Neuron (in vitro differentiated cells): ENCODE results near the gene MEIS2.
A peak's percentile ranks its signal among the peaks of the same experiment; 100 is the strongest.

Experiments
- H2AFZ ChIP-seq: one replicate; pipeline ENCODE4 v1.6.1; 2013; ENCODE audit warnings: low read depth, mild to moderate bottlenecking, inconsistent platforms, low read length, moderate library complexity
- H3K27me3 ChIP-seq: one replicate; pipeline ENCODE4 v1.6.1; 2013; ENCODE audit warnings: low read length; ENCODE audit not compliant: insufficient read depth
- H3K36me3 ChIP-seq: one replicate; pipeline ENCODE4 v1.6.1; 2013; ENCODE audit warnings: low read length; ENCODE audit not compliant: insufficient read depth
- H3K4me1 ChIP-seq: one replicate; pipeline ENCODE4 v1.6.1; 2013; ENCODE audit warnings: low read length; ENCODE audit not compliant: insufficient read depth
- H3K4me3 ChIP-seq: 2 replicates; pipeline ENCODE4 v1.5.1; 2013; ENCODE audit warnings: mild to moderate bottlenecking, low read length, moderate library complexity
- H3K9me3 ChIP-seq: one replicate; pipeline ENCODE4 v1.6.1; 2013; ENCODE audit warnings: low read length

Gene MEIS2

DNA sequence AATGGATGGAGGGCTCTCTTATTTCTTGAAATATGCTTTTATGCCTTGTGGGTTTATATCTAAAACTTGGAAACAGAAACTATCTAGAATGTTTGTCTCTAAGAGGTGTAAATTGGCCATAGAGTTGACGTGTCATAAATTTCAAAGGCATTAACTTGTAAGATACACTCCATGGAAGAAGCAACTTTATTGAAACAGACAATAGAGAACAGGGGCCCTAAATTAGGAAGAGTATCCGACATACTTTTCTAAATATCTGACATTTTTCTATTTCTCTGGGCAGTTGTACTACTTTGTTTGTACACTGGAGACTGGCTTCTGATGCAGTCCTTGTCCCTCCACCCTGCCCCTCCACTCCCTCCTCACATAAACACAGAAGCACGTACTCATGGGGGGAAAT is 50.0 kb downstream of the MEIS2 start:
- Histone ChIP-seq H2AFZ (no peak overlapping the region), H3K9me3 (no peaks in the 10 kb centered on the region), H3K4me3 (no peak overlapping the region), H3K27me3 (no peaks in the 10 kb centered on the region), H3K36me3 (peaks cover 3% of the 10 kb centered on the region), H3K4me1 (peaks cover 26% of the 10 kb centered on the region)

DNA sequence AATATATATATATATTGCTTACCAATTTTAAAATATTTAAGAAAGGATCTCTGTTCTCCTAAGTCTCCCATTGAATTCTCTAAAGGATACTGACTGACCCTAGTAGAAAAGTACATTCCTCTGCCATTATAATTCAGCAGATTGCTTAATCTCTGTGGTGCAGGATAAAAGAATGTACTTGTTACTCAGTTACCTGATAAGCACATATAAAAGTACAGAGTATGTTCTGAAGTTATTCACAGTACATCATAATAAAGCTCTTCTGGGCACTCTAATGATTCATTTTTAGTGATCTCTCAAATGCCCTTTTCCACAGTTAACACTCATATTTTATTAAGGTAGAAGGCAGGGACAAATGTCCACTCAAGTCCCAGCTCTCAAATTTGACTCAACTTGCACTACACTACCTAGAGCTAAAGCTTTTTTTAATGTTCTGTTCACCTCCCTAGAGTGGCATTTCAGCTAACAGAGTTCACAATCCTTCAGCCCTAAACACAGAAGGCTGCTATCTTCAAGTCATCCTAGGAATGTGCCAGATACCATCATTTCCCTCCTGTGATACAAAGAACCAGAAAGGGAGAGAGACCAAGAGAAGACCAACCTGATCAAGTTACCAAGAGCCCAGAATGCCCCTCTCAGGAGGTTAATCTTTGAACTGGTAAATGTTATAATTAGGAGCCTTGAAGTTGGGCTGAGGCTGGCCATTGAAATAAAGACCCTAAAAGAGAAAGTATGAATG is 53.3 kb downstream of the MEIS2 start:
- H3K27me3 ChIP-seq, result no peaks in the 10 kb centered on the region
- peaks cover 3% of the 10 kb centered on the region for H3K36me3 ChIP-seq
- no peaks in the 10 kb centered on the region for H3K9me3 ChIP-seq
- no peak overlapping the region for H3K4me3 ChIP-seq
- no peak overlapping the region for H2AFZ ChIP-seq
- H3K4me1 ChIP-seq, result peaks cover 31% of the 10 kb centered on the region

DNA sequence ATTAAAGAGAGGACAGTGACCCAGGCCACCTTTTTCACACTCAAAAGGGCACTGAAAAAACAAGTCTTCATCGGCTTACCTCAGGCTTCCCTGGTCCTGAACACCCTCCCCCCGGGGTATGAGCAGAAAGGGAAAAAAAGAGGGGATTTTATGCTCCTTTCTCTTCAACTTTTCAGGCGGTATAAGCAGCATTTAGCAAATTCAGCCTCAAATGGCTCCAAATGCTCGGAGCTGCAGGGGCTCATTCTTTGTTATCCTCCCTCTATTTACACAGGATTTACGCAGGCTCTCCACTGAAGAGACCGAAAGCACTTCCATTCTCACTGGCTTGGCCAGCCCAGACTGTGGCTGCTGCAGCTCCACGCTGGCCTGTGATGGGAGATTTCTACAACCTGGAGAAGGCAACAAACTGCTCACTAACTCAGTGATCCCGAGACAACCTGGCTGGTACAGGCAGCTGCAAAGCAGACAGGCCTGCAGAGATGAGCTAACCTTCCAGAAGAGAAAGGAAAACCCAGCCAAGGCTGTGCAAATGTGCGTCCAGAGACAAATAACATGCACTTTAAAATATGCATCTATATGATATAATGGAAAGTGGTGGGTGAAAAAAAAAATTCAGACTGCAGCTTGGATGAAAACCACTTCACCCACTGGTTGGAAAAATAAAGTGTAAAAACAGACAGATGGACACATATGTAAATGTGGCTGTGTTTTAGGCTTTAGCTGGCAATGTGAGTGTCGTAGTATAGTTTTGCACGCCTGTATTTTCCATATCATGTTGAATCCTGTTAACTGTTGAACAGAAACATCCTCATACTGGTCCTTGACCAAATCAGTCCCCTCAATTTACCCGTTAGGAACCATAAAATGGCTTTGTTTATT is 54.2 kb downstream of the MEIS2 start:
- Histone ChIP-seq H3K4me3 (peak overlapping the region; percentile 45), H3K4me1 (peaks cover 31% of the 10 kb centered on the region)

DNA sequence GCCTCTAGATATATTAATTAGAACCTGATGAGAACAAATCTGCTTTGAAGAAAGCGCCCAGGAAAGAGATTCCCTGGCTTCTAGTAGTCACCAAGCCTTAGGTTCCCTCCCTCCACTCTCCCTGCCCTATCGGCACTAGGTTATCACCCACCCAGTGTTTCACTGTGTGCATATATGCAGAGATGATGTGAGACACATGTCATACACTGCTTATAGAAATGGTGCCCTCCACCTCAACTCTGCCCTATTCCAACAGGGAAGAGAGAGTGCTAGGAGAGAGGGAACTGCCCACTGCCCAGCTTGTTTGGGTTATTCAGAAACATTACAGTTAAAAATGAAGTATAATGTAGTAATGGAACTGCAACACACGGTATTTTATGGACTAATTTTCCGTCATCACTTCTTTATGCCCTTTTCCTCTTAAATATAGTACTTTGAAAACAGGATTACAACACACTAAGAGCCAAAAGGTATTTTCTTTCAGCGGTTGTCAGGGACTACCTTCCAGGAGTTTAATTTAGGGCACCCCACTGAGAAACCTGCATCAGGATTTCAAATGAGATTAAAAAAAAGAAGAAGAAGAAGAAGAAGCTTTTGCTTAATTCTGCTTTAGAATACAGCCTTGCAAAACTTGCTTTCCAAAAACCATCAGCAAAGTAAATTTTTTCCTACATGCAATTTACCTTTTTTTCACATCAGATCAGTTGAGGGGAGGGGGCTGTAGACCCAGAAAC is 55.3 kb downstream of the MEIS2 start:
- Histone ChIP-seq H3K27me3 (no peaks in the 10 kb centered on the region), H3K4me1 (peaks cover 31% of the 10 kb centered on the region), H2AFZ (peak overlapping the region; percentile 47), H3K4me3 (peak overlapping the region; percentile 45), H3K36me3 (peaks cover 7% of the 10 kb centered on the region), H3K9me3 (no peaks in the 10 kb centered on the region)

More for the DNA sequence above, 54.2 kb downstream of the MEIS2 start:
- peak overlapping the region; percentile 47 for H2AFZ ChIP-seq
- no peaks in the 10 kb centered on the region for H3K27me3 ChIP-seq
- no peaks in the 10 kb centered on the region for H3K9me3 ChIP-seq
- peaks cover 7% of the 10 kb centered on the region for H3K36me3 ChIP-seq

DNA sequence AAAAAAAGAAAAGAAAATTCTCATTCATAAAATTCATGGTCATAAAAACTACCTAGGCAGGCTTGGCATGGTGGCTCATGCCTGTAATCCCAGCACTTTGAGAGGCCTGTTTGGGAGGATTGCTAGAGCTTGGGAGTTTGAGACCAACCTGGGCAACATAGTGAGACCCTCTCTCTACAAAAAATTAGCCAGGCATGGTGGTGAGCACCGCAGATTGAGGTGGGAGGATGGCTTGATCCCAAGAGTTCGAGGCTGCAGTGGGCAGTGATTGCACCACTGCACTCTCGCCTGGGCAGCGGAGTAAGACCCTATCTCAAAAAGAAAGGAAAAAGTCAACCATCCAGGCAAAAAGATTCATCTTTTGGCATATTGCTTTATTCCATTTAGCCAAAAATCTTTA is 58.5 kb downstream of the MEIS2 start:
- no peak overlapping the region for H2AFZ ChIP-seq
- no peak overlapping the region for H3K4me3 ChIP-seq
- H3K9me3 ChIP-seq, result no peaks in the 10 kb centered on the region
- H3K36me3 ChIP-seq, result peaks cover 7% of the 10 kb centered on the region
- H3K4me1 ChIP-seq, result peaks cover 20% of the 10 kb centered on the region
- no peaks in the 10 kb centered on the region for H3K27me3 ChIP-seq

DNA sequence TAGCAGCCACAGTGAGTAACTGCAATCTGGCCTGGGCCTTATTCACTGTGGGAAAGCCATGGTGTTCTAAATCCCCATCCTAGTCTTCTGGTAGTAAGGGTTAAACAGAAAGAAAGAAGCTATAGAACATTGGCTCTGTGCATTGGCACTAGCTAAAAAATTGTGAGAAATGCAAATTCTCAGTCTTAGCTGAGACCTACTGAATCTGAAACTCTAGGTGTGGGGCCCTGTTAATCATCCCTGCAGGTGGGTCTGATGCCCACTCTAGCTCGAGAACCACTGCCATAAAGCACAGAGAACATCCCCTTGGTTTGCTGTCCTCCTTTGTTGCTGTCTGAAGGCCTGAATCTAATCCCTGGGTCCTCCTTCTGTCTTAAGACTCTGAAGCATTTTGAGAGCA is 59.3 kb downstream of the MEIS2 start:
- H3K4me3 ChIP-seq, result no peak overlapping the region
- peaks cover 10% of the 10 kb centered on the region for H3K36me3 ChIP-seq
- H3K9me3 ChIP-seq, result no peaks in the 10 kb centered on the region
- no peak overlapping the region for H2AFZ ChIP-seq
- peaks cover 13% of the 10 kb centered on the region for H3K4me1 ChIP-seq
- no peaks in the 10 kb centered on the region for H3K27me3 ChIP-seq

DNA sequence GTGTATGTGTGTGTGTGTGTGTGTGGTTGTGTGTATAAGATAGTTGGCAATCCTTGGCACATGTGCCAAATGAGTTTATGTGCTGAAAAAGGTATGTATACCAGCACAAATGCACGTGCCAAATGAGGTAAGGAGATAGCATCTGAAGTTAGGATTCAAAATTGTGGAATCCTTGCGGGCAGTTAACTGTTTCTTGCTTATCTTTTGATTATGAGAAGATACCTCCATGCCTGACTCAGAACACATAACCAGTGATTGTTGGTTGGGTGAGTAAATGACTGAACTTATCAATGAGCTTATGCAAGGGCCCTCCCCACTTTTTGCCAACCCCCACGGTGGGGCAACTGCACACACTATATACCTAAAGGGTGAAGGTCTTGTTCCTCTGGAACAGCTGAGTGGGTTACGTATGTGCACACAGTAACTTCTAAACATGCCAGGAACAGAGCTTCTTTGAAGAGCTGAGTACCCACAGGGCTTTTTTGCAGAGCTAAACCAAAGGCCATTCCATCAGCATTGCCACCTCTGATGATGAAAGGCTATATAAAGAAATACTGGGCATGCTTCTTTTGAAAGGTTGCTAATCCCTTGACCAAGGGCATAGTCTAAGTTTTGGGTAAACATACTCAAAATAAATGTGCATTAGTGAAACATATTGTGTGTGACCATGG is 60.1 kb downstream of the MEIS2 start:
- H3K9me3 ChIP-seq, result no peaks in the 10 kb centered on the region
- H3K4me3 ChIP-seq, result no peak overlapping the region
- peaks cover 4% of the 10 kb centered on the region for H3K4me1 ChIP-seq
- peaks cover 15% of the 10 kb centered on the region for H3K36me3 ChIP-seq
- no peak overlapping the region for H2AFZ ChIP-seq
- no peaks in the 10 kb centered on the region for H3K27me3 ChIP-seq

DNA sequence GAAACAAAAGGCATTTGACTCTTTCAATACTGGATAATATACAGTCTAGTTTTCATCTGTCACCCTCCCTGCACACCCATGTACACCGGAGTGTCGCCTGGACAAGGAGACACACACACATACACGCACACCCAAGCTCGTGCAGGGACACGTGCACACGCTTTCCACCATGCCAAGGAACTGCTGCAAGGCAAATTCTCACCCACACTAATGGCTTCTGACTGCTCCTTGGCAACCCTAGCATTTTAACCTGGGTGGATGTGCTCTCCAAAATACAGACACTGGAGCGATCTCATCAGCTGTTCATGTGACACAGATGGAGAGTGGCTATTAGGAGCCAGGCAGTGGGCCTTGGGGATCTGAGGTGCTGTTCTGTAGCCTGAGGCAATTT is 61.6 kb downstream of the MEIS2 start:
- Histone ChIP-seq H3K36me3 (peaks cover 18% of the 10 kb centered on the region), H3K4me3 (no peak overlapping the region), H3K9me3 (no peaks in the 10 kb centered on the region), H3K27me3 (no peaks in the 10 kb centered on the region), H2AFZ (no peak overlapping the region), H3K4me1 (peaks cover 6% of the 10 kb centered on the region)

DNA sequence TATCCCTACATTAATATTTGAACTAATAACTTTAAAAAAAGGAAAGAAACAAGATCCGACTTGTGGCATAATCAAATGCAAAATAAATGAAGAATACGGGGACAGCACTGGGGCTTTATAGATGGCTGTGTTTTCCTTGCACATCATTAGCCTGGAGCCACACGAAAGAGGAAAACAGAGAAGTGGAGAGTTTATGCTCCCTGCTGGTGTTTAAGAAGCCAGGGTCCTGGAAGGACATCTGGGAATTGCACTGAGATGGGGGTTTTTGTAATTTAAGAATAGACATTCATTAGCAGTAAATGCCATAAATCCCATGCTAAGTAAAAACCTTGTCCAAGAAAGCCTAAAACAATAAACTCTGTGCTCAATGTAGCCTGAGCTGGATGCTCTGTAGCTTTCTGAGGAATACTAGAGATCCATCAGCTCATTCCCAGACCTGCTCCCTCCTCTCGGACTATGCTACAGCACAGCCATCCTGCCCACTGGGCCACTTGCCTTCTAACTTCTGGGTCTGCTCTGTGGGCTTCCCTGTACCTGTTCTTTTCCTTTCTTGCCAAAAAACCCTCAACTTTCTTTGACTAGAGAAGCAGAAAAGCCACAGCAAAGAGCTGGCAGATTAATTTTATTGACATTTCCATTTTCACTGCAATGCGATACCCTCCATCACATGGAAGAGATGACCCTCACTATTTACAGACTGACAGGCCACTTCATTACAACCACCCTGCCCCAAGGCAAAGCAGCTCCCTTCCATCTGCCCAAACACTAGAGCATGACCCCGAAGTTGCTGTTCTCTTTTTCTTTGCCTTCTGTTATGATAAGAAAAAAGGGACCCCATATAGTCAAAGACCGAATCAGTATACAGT is 62.3 kb downstream of the MEIS2 start:
- no peak overlapping the region for H3K4me3 ChIP-seq
- no peaks in the 10 kb centered on the region for H3K27me3 ChIP-seq
- peaks cover 18% of the 10 kb centered on the region for H3K36me3 ChIP-seq
- H2AFZ ChIP-seq, result no peak overlapping the region
- peaks cover 7% of the 10 kb centered on the region for H3K4me1 ChIP-seq
- no peaks in the 10 kb centered on the region for H3K9me3 ChIP-seq

DNA sequence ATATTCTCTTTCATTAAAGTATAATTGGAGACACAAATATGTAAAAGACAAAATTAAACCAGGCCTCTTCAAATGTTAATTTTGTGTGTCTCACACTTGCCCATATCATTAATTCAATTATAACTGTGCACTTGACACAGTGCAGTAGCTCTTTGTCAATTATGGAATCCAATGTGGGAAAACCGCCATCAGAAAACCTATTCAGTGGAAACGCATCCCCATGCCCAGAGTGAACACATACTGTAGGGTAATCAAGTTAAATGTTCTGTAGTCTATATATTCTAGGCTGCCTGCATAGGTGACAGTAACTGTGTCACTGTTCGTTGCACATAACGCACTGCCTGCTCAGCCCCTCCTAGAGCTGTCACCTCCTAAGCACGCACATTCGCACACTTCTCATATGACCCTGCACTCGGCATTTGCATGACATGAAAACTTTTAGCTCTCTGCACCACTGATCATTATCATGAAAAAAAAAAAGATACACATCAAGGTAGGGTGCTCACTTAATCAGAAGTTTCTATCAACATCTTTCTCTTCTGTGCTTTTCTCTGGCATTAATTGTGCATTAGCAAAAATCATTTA is 63.2 kb downstream of the MEIS2 start:
- H3K4me3 ChIP-seq, result no peak overlapping the region
- H2AFZ ChIP-seq, result no peak overlapping the region
- H3K27me3 ChIP-seq, result no peaks in the 10 kb centered on the region
- peaks cover 12% of the 10 kb centered on the region for H3K4me1 ChIP-seq
- H3K36me3 ChIP-seq, result peaks cover 17% of the 10 kb centered on the region
- H3K9me3 ChIP-seq, result no peaks in the 10 kb centered on the region

DNA sequence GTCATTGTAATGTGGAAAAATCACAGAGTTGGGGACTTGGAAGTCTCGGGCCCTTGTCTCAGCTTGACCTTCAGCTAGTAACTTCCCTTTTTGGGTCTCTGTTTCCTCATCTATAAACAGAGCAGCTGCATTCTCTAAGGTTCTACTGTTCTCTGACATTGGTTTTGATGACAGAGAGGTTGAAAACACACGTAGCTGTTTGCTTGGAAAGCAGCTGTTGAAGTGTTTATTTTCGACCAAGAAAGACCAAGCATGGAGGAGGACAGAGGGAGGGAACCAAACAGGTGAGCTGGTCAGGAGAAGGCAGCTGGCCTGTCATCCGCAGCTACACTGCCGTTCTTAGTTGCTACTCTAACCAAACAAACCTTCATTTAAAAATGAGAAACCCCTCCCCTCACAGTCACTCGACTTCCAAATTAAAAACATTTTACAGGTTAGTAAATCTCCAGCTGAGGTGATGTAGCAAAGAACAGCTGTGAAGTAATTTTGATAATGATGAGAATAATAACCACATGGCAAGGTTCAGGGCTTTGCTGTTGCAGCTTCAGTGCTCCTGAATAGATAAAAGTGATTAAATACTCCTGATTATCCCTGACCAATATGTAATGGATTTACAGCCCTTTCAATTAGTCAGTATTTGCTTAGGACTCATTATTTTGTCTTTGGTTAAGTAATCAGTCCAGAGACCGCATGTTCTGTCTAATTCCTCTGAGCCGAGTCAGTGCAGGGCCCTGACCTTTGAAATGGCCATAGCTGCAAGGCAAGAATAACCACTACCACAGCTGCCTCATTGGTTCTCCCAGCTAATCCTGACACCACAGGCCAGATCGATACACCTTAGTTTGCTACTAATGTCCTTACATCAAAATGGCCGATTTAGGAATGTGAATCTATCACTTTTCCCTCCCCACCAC is 65.3 kb downstream of the MEIS2 start:
- Histone ChIP-seq H2AFZ (no peak overlapping the region), H3K4me1 (peaks cover 12% of the 10 kb centered on the region), H3K4me3 (no peak overlapping the region), H3K27me3 (no peaks in the 10 kb centered on the region), H3K36me3 (peaks cover 19% of the 10 kb centered on the region), H3K9me3 (no peaks in the 10 kb centered on the region)
